HG02678 (cell line): ENCODE measurements around the gene RNLS.

ENCODE experiments used
- ATAC-seq: cut with Tn5 transposase; IDR thresholded peaks from one replicate; pipeline ENCODE4 v1.9.1; 2021; ENCODE audit warnings: mild to moderate bottlenecking, moderate library complexity; ENCODE audit not compliant: unreplicated experiment

The RNLS gene

GRCh38 chr10:88553116-88553752, 29.9 kb downstream of the RNLS start:
- peak; percentile 85 for ATAC-seq

GRCh38 chr10:88551246-88551645, 31.9 kb downstream of the RNLS start:
- ATAC-seq, result no peak

- no peak for ATAC-seq
Observed at GRCh38 chr10:88546497-88546896, 36.6 kb downstream of the RNLS start.

- ATAC-seq, result no peak
Observed at GRCh38 chr10:88545359-88545758, 37.8 kb downstream of the RNLS start.

- no peak for ATAC-seq
Observed at GRCh38 chr10:88544140-88544870, 38.8 kb downstream of the RNLS start.

- no peak for ATAC-seq
Observed at GRCh38 chr10:88542522-88542921, 40.6 kb downstream of the RNLS start.

- no peak for ATAC-seq
Observed at GRCh38 chr10:88541116-88541626, 41.9 kb downstream of the RNLS start.

GRCh38 chr10:88540351-88540750, 42.8 kb downstream of the RNLS start:
- no peak for ATAC-seq

GRCh38 chr10:88538048-88538447, 45.1 kb downstream of the RNLS start:
- ATAC-seq, result no peak

- no peak for ATAC-seq
Observed at GRCh38 chr10:88537322-88537721, 45.8 kb downstream of the RNLS start.

- no peak for ATAC-seq
Observed at GRCh38 chr10:88536437-88536836, 46.7 kb downstream of the RNLS start.

- ATAC-seq, result no peak
Observed at GRCh38 chr10:88534072-88534665, 48.9 kb downstream of the RNLS start.

GRCh38 chr10:88531392-88532052, 51.6 kb downstream of the RNLS start:
- ATAC-seq, result no peak

GRCh38 chr10:88530629-88531391, 52.3 kb downstream of the RNLS start:
- no peak for ATAC-seq

GRCh38 chr10:88530093-88530492, 53.0 kb downstream of the RNLS start:
- no peak for ATAC-seq

GRCh38 chr10:88528806-88529570, 54.1 kb downstream of the RNLS start:
- no peak for ATAC-seq

GRCh38 chr10:88528201-88528600, 54.9 kb downstream of the RNLS start:
- ATAC-seq, result no peak

GRCh38 chr10:88527245-88527644, 55.9 kb downstream of the RNLS start:
- ATAC-seq, result no peak

- ATAC-seq, result no peak
Observed at GRCh38 chr10:88526501-88527105, 56.5 kb downstream of the RNLS start.
